GM12874 (cell line): ENCODE measurements around the gene OLFML3.

Source experiments
- CTCF ChIP-seq: IDR thresholded peaks from 2 replicates; pipeline ENCODE4 v1.5.1; 2011; ENCODE audit warnings: low read depth, mild to moderate bottlenecking, control low read depth, low read length, moderate library complexity; ENCODE audit not compliant: insufficient read depth

OLFML3 gene

GRCh38 chr1:113977906-113978305, 1.4 kb upstream of the OLFML3 start:
- no peak for TF ChIP-seq CTCF

GRCh38 chr1:113980110-113980509, 836 bp downstream of the OLFML3 start:
- TF ChIP-seq CTCF = no peak

- no peak for TF ChIP-seq CTCF
These were observed 3.0 kb downstream of the OLFML3 start for GRCh38 chr1:113981962-113982931.

GRCh38 chr1:113982949-113983348, 3.7 kb downstream of the OLFML3 start:
- TF ChIP-seq CTCF = no peak

GRCh38 chr1:113983391-113983790, 4.1 kb downstream of the OLFML3 start:
- no peak for TF ChIP-seq CTCF

- no peak for TF ChIP-seq CTCF
These were observed 4.6 kb downstream of the OLFML3 start for GRCh38 chr1:113983826-113984225.

GRCh38 chr1:113984710-113985109, 5.4 kb downstream of the OLFML3 start:
- TF ChIP-seq CTCF = no peak
